GM12873 (cell line): ENCODE data around the gene CPNE6.

Source experiments
- CTCF ChIP-seq: IDR thresholded peaks from 2 replicates; pipeline ENCODE4 v1.5.1; 2012; ENCODE audit warnings: low read depth, mild to moderate bottlenecking, moderate library complexity, low read length, control low read depth; ENCODE audit not compliant: insufficient read depth; ENCODE audit errors: missing control alignments

Gene CPNE6

GRCh38 chr14:24078146-24078545 lies 6.8 kb downstream of the CPNE6 start:
- TF ChIP-seq CTCF = no peak

GRCh38 chr14:24079491-24080141 lies 8.3 kb downstream of the CPNE6 start:
- TF ChIP-seq CTCF = no peak

GRCh38 chr14:24080142-24080530 lies 8.8 kb downstream of the CPNE6 start:
- TF ChIP-seq CTCF = no peak

GRCh38 chr14:24080888-24081738 lies 9.8 kb downstream of the CPNE6 start:
- TF ChIP-seq CTCF = no peak

GRCh38 chr14:24081739-24082211 lies 10.4 kb downstream of the CPNE6 start:
- TF ChIP-seq CTCF = no peak

- no peak for TF ChIP-seq CTCF
Measured at GRCh38 chr14:24082411-24083080, 11.2 kb downstream of the CPNE6 start.

GRCh38 chr14:24083462-24083861 lies 12.1 kb downstream of the CPNE6 start:
- TF ChIP-seq CTCF = no peak
